IPS-11a (cell line): ENCODE data around the gene TNIK.

Experiments
- H3K4me3 ChIP-seq: one replicate; pipeline ENCODE4 v1.5.1; 2013; ENCODE audit warnings: low read depth, low read length, control low read depth

The TNIK gene

DNA sequence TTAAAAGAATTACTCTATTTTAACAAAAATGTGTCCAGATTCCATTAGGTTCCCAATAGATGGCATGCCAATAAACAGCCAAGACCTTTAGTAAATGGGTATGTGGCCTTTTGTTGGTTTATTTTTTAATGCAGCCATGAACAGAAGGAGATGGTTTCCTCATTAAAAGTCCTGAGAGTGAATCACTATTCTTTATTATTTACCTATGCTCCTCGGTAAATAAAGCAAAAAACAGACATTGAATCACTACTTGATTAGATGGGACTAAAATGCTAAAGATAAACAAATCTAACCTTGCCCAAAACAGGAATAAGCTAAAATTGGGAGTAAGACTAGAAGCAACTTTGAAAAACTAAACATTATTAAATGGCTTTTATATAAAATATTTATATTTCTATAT, 94.2 kb downstream of the TNIK start:
- no peak overlapping the region for H3K4me3 ChIP-seq

- no peak overlapping the region for H3K4me3 ChIP-seq
Observed at GRCh38 chr3:171365489-171365888, 94.7 kb downstream of the TNIK start.

GRCh38 chr3:171364500-171364899, 95.7 kb downstream of the TNIK start:
- no peak overlapping the region for H3K4me3 ChIP-seq

- H3K4me3 ChIP-seq: no peak overlapping the region
Observed at GRCh38 chr3:171363202-171363601, 97.0 kb downstream of the TNIK start.

DNA sequence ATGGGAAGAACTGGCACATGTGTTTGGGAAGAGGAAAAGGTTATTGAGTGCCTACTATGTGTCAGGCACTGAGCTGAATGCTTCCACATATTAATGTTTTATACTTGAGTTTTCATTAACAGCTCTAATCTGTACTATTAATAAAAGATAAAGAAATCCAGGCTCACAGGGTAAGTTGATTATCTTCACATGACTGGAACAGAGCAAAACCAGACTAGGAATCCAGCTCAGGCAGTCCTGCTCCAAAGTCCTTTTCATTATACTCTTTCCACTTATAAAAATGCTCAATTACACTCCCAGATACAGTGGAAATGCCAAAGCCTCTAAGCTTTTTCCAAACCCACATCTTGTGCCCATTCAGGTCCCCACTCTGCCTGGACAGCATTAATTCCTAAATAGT, 97.6 kb downstream of the TNIK start:
- H3K4me3 ChIP-seq: no peak overlapping the region

GRCh38 chr3:171358881-171359198, 101.4 kb downstream of the TNIK start:
- no peak overlapping the region for H3K4me3 ChIP-seq

GRCh38 chr3:171358181-171358880, 101.9 kb downstream of the TNIK start:
- H3K4me3 ChIP-seq: no peak overlapping the region

GRCh38 chr3:171357721-171358120, 102.5 kb downstream of the TNIK start:
- H3K4me3 ChIP-seq: no peak overlapping the region

- H3K4me3 ChIP-seq: no peak overlapping the region
Observed at GRCh38 chr3:171356251-171356650, 104.0 kb downstream of the TNIK start.

GRCh38 chr3:171354706-171355582, 105.3 kb downstream of the TNIK start:
- H3K4me3 ChIP-seq: no peak overlapping the region

GRCh38 chr3:171354049-171354705, 106.0 kb downstream of the TNIK start:
- no peak overlapping the region for H3K4me3 ChIP-seq

DNA sequence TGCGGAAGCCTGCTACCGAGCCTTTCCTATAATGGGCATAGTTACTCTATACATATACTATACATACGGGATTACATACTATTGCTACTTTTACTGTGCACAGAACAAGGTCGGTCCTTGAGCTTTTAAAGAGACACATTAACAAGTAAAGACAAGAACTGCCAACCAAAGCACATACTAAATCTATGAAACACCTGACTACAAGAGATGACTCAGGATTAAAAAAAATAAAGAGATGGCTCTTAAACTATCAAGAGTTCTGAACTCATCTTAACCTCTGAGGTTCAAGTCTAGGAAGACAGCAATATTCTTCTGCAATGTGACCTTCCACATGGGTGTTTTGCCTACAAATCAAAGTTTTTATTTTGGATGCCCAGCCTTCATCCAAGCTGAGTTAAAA, 106.8 kb downstream of the TNIK start:
- H3K4me3 ChIP-seq: no peak overlapping the region

DNA sequence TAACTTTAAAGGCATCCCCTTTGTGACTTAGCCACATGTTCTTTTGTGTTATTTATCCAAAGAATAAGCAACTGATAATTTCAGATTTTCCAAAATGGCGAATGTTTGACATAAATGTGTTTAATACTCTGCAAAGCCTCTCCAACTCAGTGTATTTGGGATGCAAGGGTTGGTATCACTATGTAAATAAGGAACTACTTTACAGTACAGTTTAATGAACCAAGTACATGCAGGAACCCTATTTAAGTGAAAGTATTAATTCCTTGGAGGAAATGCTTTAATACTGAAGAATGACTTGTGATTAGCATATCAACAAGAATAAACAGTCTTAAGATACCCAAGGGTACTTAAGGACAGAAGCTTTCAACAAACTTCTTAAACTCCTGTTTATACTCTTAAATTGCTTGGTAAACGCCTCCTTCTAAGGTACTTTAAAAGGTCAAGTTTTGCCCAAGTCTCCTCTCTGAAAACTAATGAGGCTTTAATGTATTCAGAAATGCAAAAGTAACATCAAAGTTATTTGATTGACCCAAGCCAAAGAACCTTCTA, 107.7 kb downstream of the TNIK start:
- no peak overlapping the region for H3K4me3 ChIP-seq

DNA sequence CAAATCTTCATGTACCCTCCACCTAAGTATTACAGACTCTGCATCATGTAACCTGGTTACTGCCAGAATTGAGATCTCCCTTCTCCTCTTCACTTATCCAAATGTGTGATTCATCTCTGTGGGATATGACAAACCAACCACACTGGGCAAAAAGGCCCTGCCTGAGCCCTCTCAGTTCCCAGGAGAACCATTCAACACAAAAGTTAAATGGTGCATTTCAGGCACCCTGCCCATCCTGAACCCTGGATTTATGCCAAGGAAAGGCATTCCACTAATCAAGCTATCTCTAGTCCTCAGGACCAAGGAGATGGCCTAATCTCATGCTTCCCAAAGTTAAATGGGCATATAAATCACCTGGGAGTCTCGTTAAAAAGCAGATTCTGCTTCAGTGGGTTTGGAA, 108.5 kb downstream of the TNIK start:
- no peak overlapping the region for H3K4me3 ChIP-seq

GRCh38 chr3:171350364-171350763, 109.8 kb downstream of the TNIK start:
- H3K4me3 ChIP-seq: no peak overlapping the region

DNA sequence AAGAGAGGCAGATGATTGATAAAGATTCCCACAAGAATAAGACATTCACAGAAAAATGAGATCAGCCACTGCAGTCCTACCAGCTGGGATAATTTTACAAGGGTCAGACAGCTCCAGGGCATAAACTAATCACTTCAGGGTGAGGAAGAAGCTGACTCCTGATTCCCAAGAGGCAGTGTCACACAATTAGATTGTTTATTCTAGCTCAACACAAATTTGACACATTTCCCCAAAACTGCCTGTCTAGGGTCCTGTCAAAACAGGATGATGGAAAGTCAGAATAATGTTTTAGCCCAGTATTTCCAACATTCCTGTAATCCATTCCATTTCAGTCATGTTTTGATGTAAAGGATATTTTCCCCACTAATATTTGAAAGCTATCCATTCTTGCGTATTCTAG, 110.8 kb downstream of the TNIK start:
- H3K4me3 ChIP-seq: no peak overlapping the region

GRCh38 chr3:171348121-171348520, 112.1 kb downstream of the TNIK start:
- no peak overlapping the region for H3K4me3 ChIP-seq

DNA sequence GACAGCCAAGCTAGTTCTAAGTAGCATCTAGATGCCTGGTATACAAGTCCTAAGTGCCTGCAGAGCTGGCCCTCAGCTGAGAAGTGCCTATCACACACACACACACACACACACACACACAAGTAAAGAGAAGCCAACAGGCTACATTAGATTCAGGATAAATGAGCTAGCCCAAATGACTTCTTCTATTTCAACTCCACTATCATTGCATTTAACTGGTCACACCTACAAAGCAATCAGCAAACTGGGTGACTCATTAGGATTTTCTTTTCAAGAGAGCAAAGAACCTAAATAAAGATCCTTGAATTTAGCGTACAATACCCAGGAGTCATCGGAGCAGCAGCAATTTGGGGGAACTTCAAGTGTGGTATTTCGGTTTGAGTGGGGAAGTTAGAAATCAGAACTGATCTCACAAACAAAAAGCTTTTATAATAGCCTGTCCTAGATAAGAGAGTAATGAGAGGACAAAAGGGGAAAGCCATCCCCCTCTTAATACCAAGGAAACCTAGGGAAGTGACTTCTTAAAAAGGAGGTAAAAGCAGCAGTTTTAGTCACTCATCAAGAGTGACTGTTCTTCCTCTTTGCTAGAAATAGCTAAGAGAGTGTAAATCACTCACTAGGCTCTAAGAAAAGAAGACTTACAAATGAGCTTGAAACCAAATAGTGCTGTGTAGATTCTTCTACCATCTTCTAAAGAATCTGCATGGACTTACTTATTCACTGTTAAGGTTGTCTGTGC, 112.7 kb downstream of the TNIK start:
- no peak overlapping the region for H3K4me3 ChIP-seq

- no peak overlapping the region for H3K4me3 ChIP-seq
Observed at GRCh38 chr3:171346582-171347300, 113.5 kb downstream of the TNIK start.

- H3K4me3 ChIP-seq: no peak overlapping the region
Observed at GRCh38 chr3:171346019-171346418, 114.2 kb downstream of the TNIK start.
